ENCODE results near the gene DLG4.
"Not testable (repeated sequence)": the region's sequence is repeated elsewhere in the genome, so short reads cannot be mapped to it uniquely, and the experiment has no call there.

DLG4 gene

DNA sequence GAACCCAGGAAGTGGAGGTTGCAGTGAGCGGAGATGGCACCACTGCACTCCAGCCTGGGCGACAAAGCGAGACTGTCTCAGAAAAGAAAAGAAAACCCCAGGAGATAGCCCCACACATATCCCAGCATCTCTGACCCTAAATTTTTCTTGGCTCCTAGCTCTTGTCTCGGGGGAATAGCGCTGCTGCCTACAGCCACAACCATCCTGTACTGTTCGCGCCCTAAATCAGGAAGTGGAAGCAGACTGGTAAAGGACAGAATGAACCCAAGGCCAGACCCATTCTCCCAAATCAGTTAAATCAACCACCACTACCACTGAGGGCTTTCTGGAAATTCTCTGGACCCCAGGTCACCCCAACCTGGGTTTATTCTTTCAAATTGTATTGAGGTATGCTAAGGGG is 30.2 kb upstream of the DLG4 start:
- no peak for DNase-seq (ENCODE audit: low spot score)

DNA sequence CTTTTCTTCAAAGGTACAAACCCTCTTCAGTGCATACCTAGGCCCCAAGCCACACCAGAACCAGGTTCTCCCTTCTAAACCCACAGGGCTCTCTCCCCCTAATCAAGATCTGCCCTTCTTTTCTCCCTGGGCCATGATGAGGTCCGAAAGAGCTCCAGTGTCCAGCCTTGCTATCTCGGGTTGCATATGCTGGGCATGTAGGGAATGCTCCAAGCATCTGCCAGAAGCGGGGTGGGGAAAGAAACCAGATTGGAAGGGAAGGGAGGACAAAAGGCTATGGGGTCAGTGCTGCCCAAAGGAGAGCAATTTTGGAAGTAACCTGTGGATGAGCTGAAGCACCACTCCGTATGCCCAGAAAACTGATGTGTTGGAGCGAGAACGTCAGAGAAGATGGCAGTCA is 29.6 kb upstream of the DLG4 start:
- no peak for DNase-seq (ENCODE audit: low spot score)

- no peak for DNase-seq (ENCODE audit: low spot score)
Measured at GRCh38 chr17:7248796-7249195, 29.2 kb upstream of the DLG4 start.

GRCh38 chr17:7246779-7247178 is 27.1 kb upstream of the DLG4 start:
- no peak for DNase-seq (ENCODE audit: low spot score)

DNA sequence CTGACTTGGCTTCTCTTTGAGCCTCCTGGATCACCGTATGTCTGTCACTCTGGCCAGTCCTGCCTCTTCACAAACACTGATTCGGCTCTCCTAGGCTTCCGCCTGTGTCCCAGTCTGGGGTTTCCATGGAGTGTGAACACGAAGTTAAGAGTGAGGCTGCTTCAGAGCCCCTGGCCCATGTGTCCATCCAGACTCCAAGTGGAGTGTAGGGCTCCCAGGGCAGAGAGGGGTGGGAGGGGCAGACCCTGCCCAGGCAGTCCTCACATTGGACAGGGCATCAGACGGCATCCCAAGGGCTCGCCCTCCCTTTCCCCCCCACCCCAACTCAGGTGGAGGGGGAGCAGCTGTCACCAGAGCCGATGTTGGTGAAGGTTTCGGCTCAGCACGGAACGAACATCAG is 24.2 kb upstream of the DLG4 start:
- DNase-seq (ENCODE audit: low spot score): not testable (repeated sequence)

GRCh38 chr17:7243453-7243729 is 23.8 kb upstream of the DLG4 start:
- DNase-seq (ENCODE audit: low spot score): no peak

DNA sequence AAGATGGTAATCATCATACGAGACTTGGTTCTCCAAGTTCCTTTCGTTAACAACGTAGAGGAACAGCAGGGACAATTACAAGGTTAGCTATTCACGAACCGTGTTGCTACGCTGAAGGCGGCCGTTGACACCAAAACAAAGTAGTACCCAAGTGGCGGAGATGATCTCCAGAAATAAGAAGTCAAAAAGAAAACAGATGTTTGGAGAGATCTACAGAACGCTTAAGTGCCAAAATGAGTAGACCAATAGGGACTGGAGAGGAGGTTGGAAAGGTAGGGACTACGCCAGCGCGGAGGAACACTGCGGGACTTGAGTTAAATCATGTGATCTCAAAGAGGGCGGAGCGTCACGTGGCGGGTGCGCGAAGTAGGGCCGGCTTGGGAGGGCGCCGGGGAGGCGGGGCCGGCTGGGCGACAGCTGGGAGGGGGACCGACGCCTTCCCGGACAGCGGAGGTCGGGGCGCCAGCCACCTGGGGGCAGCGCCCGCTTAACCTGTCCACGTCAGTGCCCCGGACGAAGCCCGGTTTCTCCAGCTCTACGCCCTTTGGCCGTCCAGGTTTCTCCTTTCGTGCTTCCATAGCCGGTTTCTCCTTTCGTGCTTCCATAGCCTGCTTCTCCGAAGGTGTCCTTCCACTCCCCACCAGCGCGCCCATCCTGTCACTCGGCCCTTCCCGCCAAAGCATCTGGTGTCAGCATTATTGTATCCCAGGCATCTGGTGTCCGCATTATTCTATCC is 23.2 kb upstream of the DLG4 start:
- peak; percentile 98 for DNase-seq (ENCODE audit: low spot score)

GRCh38 chr17:7241783-7242716 is 22.4 kb upstream of the DLG4 start, which contains the start of gene GABARAP:
GABARAP (minus strand) TSS chr17:7242449; CDS start chr17:7242330, 119 bp downstream.
- DNase-seq (ENCODE audit: low spot score): peak; percentile 91

GRCh38 chr17:7241090-7241733 is 21.6 kb upstream of the DLG4 start:
- no peak for DNase-seq (ENCODE audit: low spot score)

DNA sequence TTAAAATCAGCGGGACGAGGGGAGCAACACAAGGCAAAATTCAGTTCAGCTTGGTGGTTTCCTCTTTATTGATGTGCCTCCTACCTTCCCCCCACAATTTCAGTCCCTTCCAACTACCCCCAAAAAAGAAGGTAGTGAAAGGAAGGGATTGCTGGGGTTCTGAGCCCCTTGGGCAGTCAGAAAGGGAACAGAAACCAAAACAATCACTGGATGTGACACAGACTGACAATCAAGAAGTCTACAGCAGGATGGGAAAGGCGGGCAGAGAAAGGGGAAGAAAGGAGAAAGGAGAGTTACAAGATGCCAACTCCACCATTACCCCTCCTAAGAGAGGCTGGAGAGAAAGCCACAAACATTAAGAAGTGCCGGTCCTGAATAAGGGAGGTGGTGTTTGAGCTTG is 20.7 kb upstream of the DLG4 start:
- no peak for DNase-seq (ENCODE audit: low spot score)

DNA sequence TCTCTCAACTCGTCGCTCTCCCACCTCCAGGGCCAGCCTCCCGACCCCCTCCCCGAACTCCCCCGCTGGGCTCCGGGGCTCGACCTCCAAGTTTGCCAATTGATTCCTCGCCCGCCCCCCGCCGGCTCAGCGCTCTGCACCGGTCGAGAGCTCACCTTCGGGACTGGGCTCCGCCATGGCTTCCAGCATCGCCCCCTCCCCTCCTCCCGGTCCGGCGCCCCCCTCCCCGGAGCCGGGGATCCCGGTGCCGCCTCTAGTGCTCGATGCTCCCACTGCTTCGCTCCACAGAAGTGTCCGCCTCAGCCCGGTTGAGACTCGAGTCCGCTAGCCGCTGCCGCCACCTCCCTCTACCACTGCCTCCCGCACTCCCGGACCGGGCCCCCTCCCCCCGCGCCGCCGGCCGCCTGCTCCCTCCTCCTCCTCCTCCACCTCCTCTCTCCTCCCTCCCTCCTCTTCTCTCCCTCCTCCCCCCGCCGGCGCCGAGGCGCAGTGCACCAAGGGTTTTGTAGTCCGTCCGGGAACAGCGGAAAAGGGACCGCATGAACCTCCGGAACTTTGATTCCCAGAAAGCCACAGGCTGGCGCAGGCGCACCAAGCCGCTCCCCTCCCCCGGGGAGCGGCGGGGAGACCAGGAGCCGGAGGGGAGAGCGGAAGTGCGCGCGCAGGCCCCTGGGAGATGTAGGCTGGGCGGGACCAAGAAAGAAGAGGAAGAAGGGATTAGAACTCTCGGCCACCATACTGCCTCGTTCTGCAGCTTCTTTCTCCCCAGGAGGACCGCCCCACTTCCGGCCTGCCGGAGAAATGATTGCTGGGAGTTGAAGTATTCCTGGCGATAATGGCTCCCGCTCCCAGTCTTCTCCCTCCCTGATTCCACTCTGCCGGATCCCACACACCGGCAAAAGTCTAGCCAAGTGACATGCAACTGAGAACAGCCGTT is 19.7 kb upstream of the DLG4 start, which contains the start of gene PHF23:
TSS of gene PHF23 (minus strand) at position 367 of the 937 bp plus-strand sequence. CDS start at position 189, 178 bp downstream.
- peak; percentile 100 for DNase-seq (ENCODE audit: low spot score)

DNA sequence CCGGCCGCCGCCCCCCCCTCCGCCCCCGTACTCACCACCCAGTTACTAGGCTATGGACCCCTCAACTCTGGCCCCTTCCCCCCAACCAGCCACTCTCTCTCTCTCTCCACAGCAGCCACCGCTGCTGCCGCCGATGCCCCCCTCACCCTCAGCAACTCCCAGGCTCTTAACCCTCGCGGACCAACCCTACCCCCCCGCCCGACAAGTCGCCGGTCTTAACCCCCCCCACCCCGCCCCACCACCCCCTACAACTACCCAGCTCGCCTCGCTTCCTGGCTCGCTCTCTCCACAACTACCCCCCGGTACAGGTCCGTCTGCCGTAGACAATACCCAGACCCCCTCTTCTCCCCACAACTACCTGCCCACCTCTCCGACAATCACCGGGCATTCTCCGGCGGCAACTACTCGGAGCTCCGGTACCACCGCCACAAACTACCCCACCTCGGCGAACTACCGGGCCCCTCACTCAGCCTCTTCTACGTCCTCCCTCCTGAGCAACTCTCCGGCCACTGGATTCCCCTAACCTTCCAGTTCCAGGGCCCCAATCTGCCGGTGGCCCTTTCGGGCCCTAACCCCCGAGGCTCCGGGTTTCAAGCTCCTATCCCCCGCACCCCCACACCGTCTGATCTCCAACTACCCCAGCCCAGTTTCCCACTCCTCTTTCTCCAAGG is 18.9 kb upstream of the DLG4 start:
- DNase-seq (ENCODE audit: low spot score): no peak

GRCh38 chr17:7237761-7238419 is 18.3 kb upstream of the DLG4 start:
- peak; percentile 55 for DNase-seq (ENCODE audit: low spot score)

- no peak for DNase-seq (ENCODE audit: low spot score)
Measured at GRCh38 chr17:7237266-7237760, 17.7 kb upstream of the DLG4 start.

- no peak for DNase-seq (ENCODE audit: low spot score)
Measured at GRCh38 chr17:7236808-7237207, 17.2 kb upstream of the DLG4 start.

- DNase-seq (ENCODE audit: low spot score): no peak
Measured at GRCh38 chr17:7235693-7236665, 16.3 kb upstream of the DLG4 start.

DNA sequence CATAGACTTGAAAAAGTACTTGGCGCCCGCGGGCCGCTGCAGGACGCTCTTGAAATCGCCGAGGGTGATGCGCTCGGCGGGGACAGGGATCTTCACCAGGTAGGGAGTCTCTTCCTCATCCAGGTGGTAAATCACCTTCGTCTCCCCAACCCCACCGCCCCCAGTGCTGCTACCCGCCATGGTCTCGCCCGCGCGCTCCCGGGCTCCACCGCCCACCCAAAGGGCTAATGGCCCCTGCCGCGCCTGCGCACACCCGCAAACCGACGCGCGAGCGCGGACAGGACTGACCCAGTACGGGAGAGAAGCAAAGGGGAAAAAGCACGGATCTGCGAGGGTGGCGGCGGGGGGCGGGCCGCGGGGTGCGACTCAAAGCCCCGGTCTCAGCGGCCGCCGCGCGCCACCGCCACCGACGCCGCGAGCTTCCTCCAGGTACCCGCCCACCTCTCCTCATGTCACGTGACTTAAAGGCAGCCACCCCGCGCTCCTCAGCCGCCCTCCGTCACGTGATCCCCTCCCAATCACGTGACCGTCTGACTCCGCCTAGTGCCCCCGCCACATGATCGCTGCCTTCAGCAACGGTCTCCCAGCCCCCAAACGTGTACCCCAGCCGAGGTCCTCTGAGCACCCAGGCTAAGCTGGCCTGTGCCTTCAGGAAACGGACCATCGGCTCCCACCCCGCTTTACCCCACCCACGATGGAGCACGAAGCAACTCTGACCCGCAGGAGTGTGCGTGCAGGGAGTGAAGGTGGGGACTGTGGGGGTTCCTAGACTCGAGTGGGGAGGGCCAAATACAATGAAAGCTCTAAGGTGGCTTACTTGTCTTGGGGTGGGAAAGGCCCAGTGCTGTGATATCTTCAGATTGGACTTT is 14.7 kb upstream of the DLG4 start, which contains the start of gene DVL2:
TSS of gene DVL2 (minus strand) at position 435 of the 869 bp plus-strand sequence. CDS start at position 180, 255 bp downstream.
- peak; percentile 96 for DNase-seq (ENCODE audit: low spot score)

Measured in SK-N-DZ (cell line).